ENCODE results near the gene NUP98. TPM values are rescaled to one million over a fixed set of nuclear protein-coding genes. Genes with fewer than 3 reads are reported as not detected.

Gene NUP98
- polyA plus RNA-seq, 3 donors = 19.6 to 76.2 (median 28.5) TPM

DNA sequence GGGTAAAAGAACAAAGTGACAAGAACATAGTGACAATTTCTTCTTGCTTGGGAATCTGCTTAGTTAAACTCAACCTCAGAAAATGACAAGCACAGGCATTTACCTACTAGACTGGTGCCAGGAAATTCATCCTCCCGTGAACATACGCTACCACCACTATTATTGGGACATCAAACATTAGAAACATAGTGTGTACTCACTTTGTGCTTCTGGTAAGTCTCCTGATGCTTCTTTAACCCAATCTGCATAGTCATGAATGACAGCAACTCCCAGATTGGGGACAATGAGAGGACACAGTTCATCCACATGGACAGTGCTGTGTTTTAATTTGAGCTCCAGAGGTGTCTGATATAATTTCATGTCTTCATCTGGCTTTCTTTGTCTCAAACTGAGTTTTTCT, 96.9 kb downstream of the NUP98 start:
- Histone ChIP-seq H3K9me3 (replicated peaks in 1 of 2; ENCODE audit: control insufficient read depth in 1 of 2, insufficient read depth in 1 of 2, low read length in 2 of 2) (no peaks in the 10 kb centered on the region), H2AFZ (ENCODE audit: insufficient read depth, low read depth, low read length, poor library complexity, severe bottlenecking) (no peak overlapping the region), H3K27ac (ENCODE audit: low read depth in 1 of 2, low read length in 2 of 2) (peak overlapping the region in 1 of 2 donors; percentile 26), H3K4me2 (replicated peaks; ENCODE audit: extremely low read depth, low read length, poor library complexity, severe bottlenecking) (no peak overlapping the region), H3K4me1 (ENCODE audit: control insufficient read depth in 1 of 2, insufficient read depth in 2 of 2, low read length in 2 of 2) (no peaks in the 10 kb centered on the region), H3K9ac (ENCODE audit: insufficient read depth, low read length, poor library complexity, severe bottlenecking) (no peak overlapping the region), H3K79me2 (ENCODE audit: insufficient read depth, low read length) (no peaks in the 10 kb centered on the region), H3K4me3 (replicated peaks in 1 of 3; ENCODE audit: low read depth in 2 of 3, low read length in 3 of 3) (no peak overlapping the region), H3K27me3 (ENCODE audit: control insufficient read depth in 2 of 2, insufficient read depth in 2 of 2, low read length in 2 of 2) (no peaks in the 10 kb centered on the region), H4K20me1 (ENCODE audit: insufficient read depth, low read length) (peaks cover 5% of the 10 kb centered on the region), H3K36me3 (replicated peaks in 1 of 2; ENCODE audit: control insufficient read depth in 1 of 2, insufficient read depth in 2 of 2, low read length in 2 of 2) (peaks cover 93 to 100% of the 10 kb centered on the region in 2 donors)
- no peak overlapping the region for H3K4me3 Mint-ChIP-seq
- peaks cover 75 to 94% of the 10 kb centered on the region in 2 donors for H3K36me3 Mint-ChIP-seq
- H3K9me3 Mint-ChIP-seq = no peaks in the 10 kb centered on the region
- H3K27ac Mint-ChIP-seq = no peak overlapping the region
- 80% methylated on average over 1 of the region's 2 CpGs for WGBS (ENCODE audit: insufficient coverage)
- TF ChIP-seq, protein P1, sequence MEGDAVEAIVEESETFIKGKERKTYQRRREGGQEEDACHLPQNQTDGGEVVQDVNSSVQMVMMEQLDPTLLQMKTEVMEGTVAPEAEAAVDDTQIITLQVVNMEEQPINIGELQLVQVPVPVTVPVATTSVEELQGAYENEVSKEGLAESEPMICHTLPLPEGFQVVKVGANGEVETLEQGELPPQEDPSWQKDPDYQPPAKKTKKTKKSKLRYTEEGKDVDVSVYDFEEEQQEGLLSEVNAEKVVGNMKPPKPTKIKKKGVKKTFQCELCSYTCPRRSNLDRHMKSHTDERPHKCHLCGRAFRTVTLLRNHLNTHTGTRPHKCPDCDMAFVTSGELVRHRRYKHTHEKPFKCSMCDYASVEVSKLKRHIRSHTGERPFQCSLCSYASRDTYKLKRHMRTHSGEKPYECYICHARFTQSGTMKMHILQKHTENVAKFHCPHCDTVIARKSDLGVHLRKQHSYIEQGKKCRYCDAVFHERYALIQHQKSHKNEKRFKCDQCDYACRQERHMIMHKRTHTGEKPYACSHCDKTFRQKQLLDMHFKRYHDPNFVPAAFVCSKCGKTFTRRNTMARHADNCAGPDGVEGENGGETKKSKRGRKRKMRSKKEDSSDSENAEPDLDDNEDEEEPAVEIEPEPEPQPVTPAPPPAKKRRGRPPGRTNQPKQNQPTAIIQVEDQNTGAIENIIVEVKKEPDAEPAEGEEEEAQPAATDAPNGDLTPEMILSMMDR (IDR thresholded peaks at IDR 0.05) = no peak
- intact Hi-C loops (cut with micrococcal nuclease) = no loop called here
- no peaks in the 10 kb centered on the region for H3K4me1 Mint-ChIP-seq
- no peak for DNase-seq
- no peaks in the 10 kb centered on the region for H3K27me3 Mint-ChIP-seq (ENCODE audit: low read depth in 3 of 3)

DNA sequence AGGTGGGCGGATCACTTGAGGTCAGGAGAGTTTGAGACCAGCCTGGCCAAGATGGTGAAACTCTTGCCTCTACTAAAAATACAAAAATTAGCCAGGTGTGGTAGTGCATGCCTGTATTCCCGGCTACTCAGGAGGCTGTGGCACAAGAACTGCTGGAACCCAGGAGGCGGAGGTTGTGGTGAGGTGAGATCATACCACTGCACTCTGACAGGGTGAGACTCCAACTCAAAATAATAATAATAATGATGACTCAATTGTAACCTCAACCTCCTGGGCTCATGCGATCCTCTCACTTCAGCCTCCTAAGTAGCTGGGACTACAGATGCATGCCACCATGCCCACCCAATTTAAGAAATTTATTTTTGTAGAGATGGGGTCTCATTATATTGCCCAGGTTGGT, 110.6 kb downstream of the NUP98 start:
- intact Hi-C loops (cut with micrococcal nuclease) = no loop called here
- H3K9me3 Mint-ChIP-seq = no peaks in the 10 kb centered on the region
- no peak overlapping the region for H3K4me3 Mint-ChIP-seq
- TF ChIP-seq, protein P1 (IDR thresholded peaks at IDR 0.05) = no peak
- H4K20me1 ChIP-seq (ENCODE audit: insufficient read depth, low read length) = no peaks in the 10 kb centered on the region
- H3K27ac Mint-ChIP-seq = no peak overlapping the region
- H3K4me1 Mint-ChIP-seq = no peaks in the 10 kb centered on the region
- H3K27me3 ChIP-seq (ENCODE audit: control insufficient read depth in 2 of 2, insufficient read depth in 2 of 2, low read length in 2 of 2) = no peaks in the 10 kb centered on the region
- H3K79me2 ChIP-seq (ENCODE audit: insufficient read depth, low read length) = no peaks in the 10 kb centered on the region
- H3K36me3 Mint-ChIP-seq = peaks cover 72 to 94% of the 10 kb centered on the region in 2 donors
- DNase-seq = no peak
- H3K4me2 ChIP-seq (replicated peaks; ENCODE audit: extremely low read depth, low read length, poor library complexity, severe bottlenecking) = no peak overlapping the region
- no peaks in the 10 kb centered on the region for H3K4me1 ChIP-seq (ENCODE audit: control insufficient read depth in 1 of 2, insufficient read depth in 2 of 2, low read length in 2 of 2)
- no peaks in the 10 kb centered on the region for H3K9me3 ChIP-seq (replicated peaks in 1 of 2; ENCODE audit: control insufficient read depth in 1 of 2, insufficient read depth in 1 of 2, low read length in 2 of 2)
- H3K9ac ChIP-seq (ENCODE audit: insufficient read depth, low read length, poor library complexity, severe bottlenecking) = no peak overlapping the region
- H3K27me3 Mint-ChIP-seq (ENCODE audit: low read depth in 3 of 3) = no peaks in the 10 kb centered on the region
- no peak overlapping the region for H3K4me3 ChIP-seq (replicated peaks in 1 of 3; ENCODE audit: low read depth in 2 of 3, low read length in 3 of 3)
- WGBS (ENCODE audit: insufficient coverage) = no CpG with 5 or more reads among the region's 4 CpGs
- no peak overlapping the region for H2AFZ ChIP-seq (ENCODE audit: insufficient read depth, low read depth, low read length, poor library complexity, severe bottlenecking)
- H3K27ac ChIP-seq (ENCODE audit: low read depth in 1 of 2, low read length in 2 of 2) = no peak overlapping the region
- peaks cover 82 to 93% of the 10 kb centered on the region in 2 donors for H3K36me3 ChIP-seq (replicated peaks in 1 of 2; ENCODE audit: control insufficient read depth in 1 of 2, insufficient read depth in 2 of 2, low read length in 2 of 2)

Measured in CD14-positive monocyte (primary cell).